SH-SY5Y (cell line): ENCODE data around the gene CIITA.

Experiments used
- GATA2 ChIP-seq: IDR thresholded peaks from 2 replicates; pipeline ENCODE4 v1.6.1; 2011; ENCODE audit warnings: mild to moderate bottlenecking, low read depth, low read length
- GATA3 ChIP-seq: IDR thresholded peaks from 2 replicates; pipeline ENCODE4 v1.6.1; 2011; ENCODE audit warnings: low read depth, mild to moderate bottlenecking, low read length, moderate library complexity

- TF ChIP-seq GATA2: no peak
- peak; percentile 60 for TF ChIP-seq GATA3
Measured at GRCh38 chr16:10957771-10958482, 80.9 kb downstream of the CIITA start.
